Nephron (organoid): ENCODE measurements around the gene MTUS2.

Source experiments
- H3K27ac Mint-ChIP-seq, 3 experiments: 2 replicates each; pipeline ENCODE4 v1.8.0; 2020; ENCODE audit warnings: mixed read lengths in 3 of 3, mild to moderate bottlenecking in 2 of 3, moderate library complexity in 1 of 3
- H3K27me3 Mint-ChIP-seq: 2 replicates; pipeline ENCODE4 v1.8.0; 2021; ENCODE audit warnings: low read depth, mild to moderate bottlenecking, moderate library complexity, mixed read lengths
- H3K36me3 Mint-ChIP-seq: 2 replicates; pipeline ENCODE4 v1.8.0; 2020; ENCODE audit warnings: low read depth, mixed read lengths
- H3K4me1 Mint-ChIP-seq: 2 replicates; pipeline ENCODE4 v1.8.0; 2020; ENCODE audit warnings: mixed read lengths
- H3K4me3 Mint-ChIP-seq, 3 experiments: 2 replicates each; pipeline ENCODE4 v1.8.0; 2020; ENCODE audit warnings: mild to moderate bottlenecking in 3 of 3, mixed read lengths in 3 of 3, moderate library complexity in 2 of 3
- H3K9me3 Mint-ChIP-seq: 2 replicates; pipeline ENCODE4 v1.8.0; 2020; ENCODE audit warnings: mixed read lengths
- CTCF ChIP-seq, 3 experiments: fragments of 200-600 bp; sonication (generic); IDR thresholded peaks; one replicate each; pipeline ENCODE4 v1.5.0; 2021; ENCODE audit warnings: antibody characterized with exemption in 3 of 3; ENCODE audit not compliant: unreplicated experiment in 3 of 3

Gene MTUS2

GRCh38 chr13:29038700-29039099 lies 218.6 kb downstream of the MTUS2 start:
- H3K36me3 Mint-ChIP-seq: no peaks in the 10 kb centered on the region
- no peaks in the 10 kb centered on the region for H3K27me3 Mint-ChIP-seq
- no peak overlapping the region for H3K27ac Mint-ChIP-seq
- no peak for TF ChIP-seq CTCF (IDR thresholded peaks at IDR 0.05; ENCODE audit: unreplicated experiment in 3 of 3)
- H3K9me3 Mint-ChIP-seq: peaks cover 5% of the 10 kb centered on the region
- H3K4me1 Mint-ChIP-seq: no peaks in the 10 kb centered on the region
- no peak overlapping the region for H3K4me3 Mint-ChIP-seq

- no peaks in the 10 kb centered on the region for H3K36me3 Mint-ChIP-seq
Observed at GRCh38 chr13:29039212-29039611, 219.1 kb downstream of the MTUS2 start.

GRCh38 chr13:29046588-29046987 lies 226.4 kb downstream of the MTUS2 start:
- no peak for TF ChIP-seq CTCF (IDR thresholded peaks at IDR 0.05; ENCODE audit: unreplicated experiment in 3 of 3)
- H3K9me3 Mint-ChIP-seq: peaks cover 26% of the 10 kb centered on the region
- peaks cover 13% of the 10 kb centered on the region for H3K4me1 Mint-ChIP-seq
- no peaks in the 10 kb centered on the region for H3K27me3 Mint-ChIP-seq
- H3K4me3 Mint-ChIP-seq: no peak overlapping the region
- H3K36me3 Mint-ChIP-seq: no peaks in the 10 kb centered on the region
- no peak overlapping the region for H3K27ac Mint-ChIP-seq

More at GRCh38 chr13:29039212-29039611, 219.1 kb downstream of the MTUS2 start:
- TF ChIP-seq CTCF (IDR thresholded peaks at IDR 0.05; ENCODE audit: unreplicated experiment in 3 of 3): no peak
- H3K4me1 Mint-ChIP-seq: no peaks in the 10 kb centered on the region
- no peak overlapping the region for H3K27ac Mint-ChIP-seq
- H3K4me3 Mint-ChIP-seq: no peak overlapping the region
- H3K27me3 Mint-ChIP-seq: no peaks in the 10 kb centered on the region
- H3K9me3 Mint-ChIP-seq: peaks cover 6% of the 10 kb centered on the region

- Mint-ChIP-seq H3K27me3 (no peaks in the 10 kb centered on the region), H3K9me3 (peaks cover 17% of the 10 kb centered on the region), H3K4me3 (no peak overlapping the region), H3K36me3 (no peaks in the 10 kb centered on the region), H3K4me1 (peaks cover 13% of the 10 kb centered on the region), H3K27ac (no peak overlapping the region)
- TF ChIP-seq CTCF (IDR thresholded peaks at IDR 0.05; ENCODE audit: unreplicated experiment in 3 of 3): no peak
Observed at GRCh38 chr13:29049524-29049923, 229.4 kb downstream of the MTUS2 start.

- Mint-ChIP-seq H3K27ac (peak overlapping the region in 1 of 3 experiments; percentile 24), H3K9me3 (peaks cover 7% of the 10 kb centered on the region), H3K4me3 (no peak overlapping the region), H3K4me1 (peaks cover 13% of the 10 kb centered on the region), H3K27me3 (no peaks in the 10 kb centered on the region), H3K36me3 (no peaks in the 10 kb centered on the region)
- no peak for TF ChIP-seq CTCF (IDR thresholded peaks at IDR 0.05; ENCODE audit: unreplicated experiment in 3 of 3)
Observed at GRCh38 chr13:29050719-29051118, 230.6 kb downstream of the MTUS2 start.

- no peaks in the 10 kb centered on the region for H3K27me3 Mint-ChIP-seq
- no peaks in the 10 kb centered on the region for H3K4me1 Mint-ChIP-seq
- no peak for TF ChIP-seq CTCF (IDR thresholded peaks at IDR 0.05; ENCODE audit: unreplicated experiment in 3 of 3)
- no peaks in the 10 kb centered on the region for H3K36me3 Mint-ChIP-seq
- H3K9me3 Mint-ChIP-seq: peaks cover 29% of the 10 kb centered on the region
- H3K27ac Mint-ChIP-seq: no peak overlapping the region
- no peak overlapping the region for H3K4me3 Mint-ChIP-seq
Observed at GRCh38 chr13:29059800-29060199, 239.7 kb downstream of the MTUS2 start.
